Osteoblast (primary cell): Measurements from ENCODE around the gene VPS35L. TPM values are rescaled to one million over a fixed set of nuclear protein-coding genes. Genes with fewer than 3 reads are reported as not detected.

ENCODE experiments used
- DNase-seq: peaks from one replicate; pipeline ENCODE4 v3.0.0; 2011; ENCODE audit warnings: low spot score, mixed read lengths; ENCODE audit not compliant: insufficient read length; ENCODE audit errors: missing footprints
- H2AFZ ChIP-seq: 2 replicates; pipeline ENCODE4 v1.6.0; 2011; ENCODE audit warnings: mild to moderate bottlenecking, low read length
- H3K27ac ChIP-seq: 2 replicates; pipeline ENCODE4 v1.5.1; 2011; ENCODE audit warnings: mild to moderate bottlenecking, low read depth, low read length, moderate library complexity
- H3K27me3 ChIP-seq: 2 replicates; pipeline ENCODE4 v1.6.0; 2012; ENCODE audit warnings: mild to moderate bottlenecking, control low read depth, inconsistent platforms, low read length, moderate library complexity; ENCODE audit not compliant: insufficient read depth
- H3K36me3 ChIP-seq: 2 replicates; pipeline ENCODE4 v1.5.1; 2011; ENCODE audit warnings: mild to moderate bottlenecking, low read length, control low read depth, moderate library complexity; ENCODE audit not compliant: insufficient read depth
- H3K4me1 ChIP-seq: 2 replicates; pipeline ENCODE4 v1.5.1; 2011; ENCODE audit warnings: mild to moderate bottlenecking, low read length, control low read depth, moderate library complexity; ENCODE audit not compliant: insufficient read depth
- H3K4me2 ChIP-seq: 2 replicates; pipeline ENCODE4 v1.6.0; 2011; ENCODE audit warnings: mild to moderate bottlenecking, low read length; ENCODE audit not compliant: insufficient read depth
- H3K4me3 ChIP-seq: fragments of 200-600 bp; sonication (generic); 3 replicates; pipeline ENCODE4 v1.5.1; 2012; ENCODE audit warnings: mild to moderate bottlenecking, low read length, inconsistent platforms; ENCODE audit not compliant: insufficient read depth
- H3K79me2 ChIP-seq: 2 replicates; pipeline ENCODE4 v1.6.0; 2012; ENCODE audit warnings: mild to moderate bottlenecking, low read length, control low read depth, inconsistent platforms; ENCODE audit not compliant: insufficient read depth
- H3K9me3 ChIP-seq: 2 replicates; pipeline ENCODE4 v1.5.1; 2011; ENCODE audit warnings: low read depth, low read length, control low read depth
- H4K20me1 ChIP-seq: 2 replicates; pipeline ENCODE4 v1.6.0; 2012; ENCODE audit warnings: mild to moderate bottlenecking, low read length, control low read depth; ENCODE audit not compliant: insufficient read depth
- CTCF ChIP-seq: IDR thresholded peaks from 2 replicates; pipeline ENCODE4 v1.5.1; 2011; ENCODE audit warnings: mild to moderate bottlenecking, low read depth, low read length, moderate library complexity; ENCODE audit errors: extremely low read depth
- total RNA-seq: library from RNA; depleted of rRNA; stranded (reverse); fragments of >200 nt; gene quantifications from 2 replicates; pipeline ENCODE4 v1.2.3, GENCODE V29; 2012

VPS35L gene
- total RNA-seq, 1 donor: 64.8 TPM

- Histone ChIP-seq H3K4me1 (peaks cover 12% of the 10 kb centered on the region), H2AFZ (no peak overlapping the region), H3K36me3 (no peaks in the 10 kb centered on the region), H3K79me2 (no peaks in the 10 kb centered on the region), H3K4me2 (no peak overlapping the region), H3K27me3 (no peaks in the 10 kb centered on the region), H3K9me3 (no peaks in the 10 kb centered on the region), H4K20me1 (no peaks in the 10 kb centered on the region), H3K27ac (no peak overlapping the region), H3K4me3 (no peak overlapping the region)
- no peak for TF ChIP-seq CTCF
- no peak for DNase-seq
These were observed 194.1 kb downstream of the VPS35L start for GRCh38 chr16:19749571-19750080.

Other genes with a start within 250 kb of the VPS35L start
- gene TMC5, start 137.8 kb upstream of the VPS35L start, total RNA-seq: under 0.01 TPM in 1 of 2 replicates, not detected in the other
- gene GDE1, start 33.6 kb upstream of the VPS35L start, total RNA-seq: 74.3 and 77.1 TPM in 2 replicates
- gene CCP110, start 31.8 kb upstream of the VPS35L start, total RNA-seq: 8.3 and 11.8 TPM in 2 replicates
- 10.1 and 15.3 TPM in 2 replicates for gene KNOP1, start 162.5 kb downstream of the VPS35L start, total RNA-seq
- 8.7 and 9.4 TPM in 2 replicates for gene IQCK, start 162.6 kb downstream of the VPS35L start, total RNA-seq